ENCODE measurements around the gene PDE4B. TPM values are rescaled to one million over a fixed set of nuclear protein-coding genes. Genes with fewer than 3 reads are reported as not detected.
"Not testable (repeated sequence)": the region's sequence is repeated elsewhere in the genome, so short reads cannot be mapped to it uniquely, and the experiment has no call there.

The PDE4B gene
- total RNA-seq, 1 donor from 2014 or later = 7.6 TPM

DNA sequence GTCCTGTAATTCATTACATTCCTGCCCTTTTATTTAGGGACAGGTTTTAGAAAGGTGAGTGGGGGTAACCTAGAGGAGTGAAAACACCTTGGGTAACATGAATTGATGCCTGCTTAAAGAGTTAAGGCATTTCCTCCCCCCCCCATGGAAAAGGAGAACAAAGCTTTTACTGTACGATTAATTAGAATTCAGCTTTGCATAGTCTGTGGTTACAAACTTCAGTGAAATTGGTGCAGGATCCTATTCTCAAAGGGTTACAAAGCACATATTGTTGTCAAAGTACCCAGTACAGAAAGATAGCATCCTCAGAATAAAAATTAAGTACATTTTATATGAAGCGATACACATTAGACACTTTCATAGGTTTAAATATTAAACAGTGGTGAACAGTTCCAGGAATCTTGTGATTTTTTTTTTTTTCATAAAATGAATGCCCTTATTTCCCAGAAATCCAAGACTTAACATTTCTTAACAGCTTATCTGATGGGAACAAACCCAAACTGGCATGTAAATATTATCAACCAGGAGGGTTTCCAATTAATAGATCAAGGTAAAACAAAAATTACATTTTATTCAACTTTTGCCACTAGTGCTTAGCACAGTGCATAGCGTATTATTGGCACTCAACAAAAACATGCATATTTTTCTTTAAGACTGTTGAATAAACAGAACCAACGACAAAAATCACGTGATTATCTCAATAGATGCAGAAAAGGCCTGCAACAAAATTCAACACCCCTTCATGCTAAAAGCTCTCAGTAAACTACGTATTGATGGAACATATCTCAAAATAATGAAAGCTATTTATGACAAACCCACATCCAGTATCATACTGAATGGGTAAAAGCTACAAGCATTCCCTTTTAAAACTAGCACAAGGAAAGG, 172.7 kb downstream of the PDE4B start:
- no peaks in the 10 kb centered on the region for H3K36me3 Mint-ChIP-seq (ENCODE audit: low read depth, unreplicated experiment)
- no peaks in the 10 kb centered on the region for H3K79me2 ChIP-seq (ENCODE audit: insufficient read depth, low read length)
- no peak overlapping the region for H3K4me2 ChIP-seq (ENCODE audit: low read length)
- no peaks in the 10 kb centered on the region for H3K27me3 Mint-ChIP-seq (ENCODE audit: low read depth, unreplicated experiment)
- no peaks in the 10 kb centered on the region for H3K4me1 ChIP-seq (ENCODE audit: insufficient read depth, low read length)
- no peaks in the 10 kb centered on the region for H3K9me3 ChIP-seq (ENCODE audit: insufficient read depth, low read depth, low read length)
- no peaks in the 10 kb centered on the region for H4K20me1 ChIP-seq (ENCODE audit: insufficient read depth, low read length)
- H3K4me3 Mint-ChIP-seq (ENCODE audit: unreplicated experiment) = no peak overlapping the region
- H3K9ac ChIP-seq (ENCODE audit: low read length) = no peak overlapping the region
- H2AFZ ChIP-seq (ENCODE audit: low read depth, low read length) = no peak overlapping the region
- peaks cover 3% of the 10 kb centered on the region for H3K9me3 Mint-ChIP-seq (ENCODE audit: unreplicated experiment)
- FAIRE-seq (no peak), DNase-seq (ENCODE audit: low read depth) (no peak)
- H3K4me3 ChIP-seq (ENCODE audit: insufficient read depth, low read depth, low read length) = no peak overlapping the region
- H3K27ac Mint-ChIP-seq (ENCODE audit: unreplicated experiment) = no peak overlapping the region
- H3K36me3 ChIP-seq (ENCODE audit: insufficient read depth, low read length) = no peaks in the 10 kb centered on the region
- H3K4me1 Mint-ChIP-seq (ENCODE audit: low read depth, unreplicated experiment) = peaks cover under 1% of the 10 kb centered on the region
- TF ChIP-seq, protein P1, sequence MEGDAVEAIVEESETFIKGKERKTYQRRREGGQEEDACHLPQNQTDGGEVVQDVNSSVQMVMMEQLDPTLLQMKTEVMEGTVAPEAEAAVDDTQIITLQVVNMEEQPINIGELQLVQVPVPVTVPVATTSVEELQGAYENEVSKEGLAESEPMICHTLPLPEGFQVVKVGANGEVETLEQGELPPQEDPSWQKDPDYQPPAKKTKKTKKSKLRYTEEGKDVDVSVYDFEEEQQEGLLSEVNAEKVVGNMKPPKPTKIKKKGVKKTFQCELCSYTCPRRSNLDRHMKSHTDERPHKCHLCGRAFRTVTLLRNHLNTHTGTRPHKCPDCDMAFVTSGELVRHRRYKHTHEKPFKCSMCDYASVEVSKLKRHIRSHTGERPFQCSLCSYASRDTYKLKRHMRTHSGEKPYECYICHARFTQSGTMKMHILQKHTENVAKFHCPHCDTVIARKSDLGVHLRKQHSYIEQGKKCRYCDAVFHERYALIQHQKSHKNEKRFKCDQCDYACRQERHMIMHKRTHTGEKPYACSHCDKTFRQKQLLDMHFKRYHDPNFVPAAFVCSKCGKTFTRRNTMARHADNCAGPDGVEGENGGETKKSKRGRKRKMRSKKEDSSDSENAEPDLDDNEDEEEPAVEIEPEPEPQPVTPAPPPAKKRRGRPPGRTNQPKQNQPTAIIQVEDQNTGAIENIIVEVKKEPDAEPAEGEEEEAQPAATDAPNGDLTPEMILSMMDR (IDR thresholded peaks at IDR 0.05; ENCODE audit: insufficient read depth, low read depth, low read length) = no peak
- no peak for TF ChIP-seq EZH2 (IDR thresholded peaks at IDR 0.05; ENCODE audit: insufficient read depth, low read length)
- H3K27ac ChIP-seq (ENCODE audit: low read depth, low read length) = no peak overlapping the region
- H3K27me3 ChIP-seq (ENCODE audit: insufficient read depth, low read length) = no peaks in the 10 kb centered on the region

DNA sequence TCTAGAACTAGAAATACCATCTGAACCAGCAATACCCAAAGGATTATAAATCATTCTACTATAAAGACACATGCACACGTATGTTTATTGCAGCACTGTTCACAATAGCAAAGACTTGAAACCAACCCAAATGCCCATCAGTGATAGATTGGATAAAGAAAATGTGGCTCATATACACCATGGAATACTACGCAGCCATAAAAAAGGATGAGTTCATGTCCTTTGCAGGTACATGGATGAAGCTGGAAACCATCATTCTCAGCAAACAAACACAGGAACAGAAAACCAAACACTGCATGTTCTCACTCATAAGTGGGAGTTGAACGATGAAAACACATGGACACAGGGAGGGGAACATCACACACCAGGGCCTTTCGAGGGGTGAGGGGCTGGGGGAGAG, 174.8 kb downstream of the PDE4B start:
- not testable (repeated sequence) for H3K27me3 Mint-ChIP-seq (ENCODE audit: low read depth, unreplicated experiment); H3K4me3 Mint-ChIP-seq (ENCODE audit: unreplicated experiment); H3K27ac Mint-ChIP-seq (ENCODE audit: unreplicated experiment); H3K4me1 Mint-ChIP-seq (ENCODE audit: low read depth, unreplicated experiment); H3K9ac ChIP-seq (ENCODE audit: low read length); H3K27ac ChIP-seq (ENCODE audit: low read depth, low read length); H3K9me3 ChIP-seq (ENCODE audit: insufficient read depth, low read depth, low read length); H3K4me3 ChIP-seq (ENCODE audit: insufficient read depth, low read depth, low read length); H3K4me1 ChIP-seq (ENCODE audit: insufficient read depth, low read length); FAIRE-seq; DNase-seq (ENCODE audit: low read depth); H4K20me1 ChIP-seq (ENCODE audit: insufficient read depth, low read length); H3K27me3 ChIP-seq (ENCODE audit: insufficient read depth, low read length); H3K79me2 ChIP-seq (ENCODE audit: insufficient read depth, low read length); H2AFZ ChIP-seq (ENCODE audit: low read depth, low read length); H3K36me3 ChIP-seq (ENCODE audit: insufficient read depth, low read length); H3K36me3 Mint-ChIP-seq (ENCODE audit: low read depth, unreplicated experiment); H3K9me3 Mint-ChIP-seq (ENCODE audit: unreplicated experiment); H3K4me2 ChIP-seq (ENCODE audit: low read length)

DNA sequence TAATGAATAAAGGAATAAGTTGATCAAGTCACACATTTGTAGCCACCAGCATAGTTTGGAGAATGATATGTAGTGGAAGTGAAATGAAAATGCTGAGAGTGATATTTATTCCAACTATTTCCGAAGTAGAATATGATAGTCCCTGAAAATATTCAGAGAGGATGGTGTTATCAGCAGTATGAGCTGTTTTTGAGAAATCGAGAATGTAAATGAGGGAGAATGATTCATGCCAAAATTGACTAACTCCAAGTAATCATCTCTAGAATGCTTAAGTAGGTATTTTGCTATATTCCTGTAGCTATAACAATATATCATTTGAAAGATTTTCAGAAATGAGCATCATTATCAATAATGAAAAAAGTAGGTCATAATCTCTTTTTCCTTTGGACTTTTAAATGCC, 178.9 kb downstream of the PDE4B start:
- DNase-seq (ENCODE audit: low read depth) (no peak), FAIRE-seq (no peak)
- Histone ChIP-seq H3K4me1 (ENCODE audit: insufficient read depth, low read length) (no peaks in the 10 kb centered on the region), H3K27me3 (ENCODE audit: insufficient read depth, low read length) (no peaks in the 10 kb centered on the region), H3K4me2 (ENCODE audit: low read length) (no peak overlapping the region), H2AFZ (ENCODE audit: low read depth, low read length) (no peak overlapping the region), H3K79me2 (ENCODE audit: insufficient read depth, low read length) (no peaks in the 10 kb centered on the region), H3K36me3 (ENCODE audit: insufficient read depth, low read length) (no peaks in the 10 kb centered on the region), H3K4me3 (ENCODE audit: insufficient read depth, low read depth, low read length) (no peak overlapping the region), H3K9ac (ENCODE audit: low read length) (no peak overlapping the region), H3K27ac (ENCODE audit: low read depth, low read length) (no peak overlapping the region), H4K20me1 (ENCODE audit: insufficient read depth, low read length) (no peaks in the 10 kb centered on the region), H3K9me3 (ENCODE audit: insufficient read depth, low read depth, low read length) (peaks cover 7% of the 10 kb centered on the region)
- Mint-ChIP-seq H3K36me3 (ENCODE audit: low read depth, unreplicated experiment) (peaks cover 5% of the 10 kb centered on the region), H3K9me3 (ENCODE audit: unreplicated experiment) (peaks cover 13% of the 10 kb centered on the region), H3K27me3 (ENCODE audit: low read depth, unreplicated experiment) (no peaks in the 10 kb centered on the region), H3K4me1 (ENCODE audit: low read depth, unreplicated experiment) (no peaks in the 10 kb centered on the region), H3K27ac (ENCODE audit: unreplicated experiment) (no peak overlapping the region), H3K4me3 (ENCODE audit: unreplicated experiment) (no peak overlapping the region)
- TF ChIP-seq, protein P1 (IDR thresholded peaks at IDR 0.05; ENCODE audit: insufficient read depth, low read depth, low read length) = no peak
- no peak for TF ChIP-seq EZH2 (IDR thresholded peaks at IDR 0.05; ENCODE audit: insufficient read depth, low read length)
